NCI-H1105 treated with DMSO at 0.1 percent for 48 hours (cell line): ENCODE measurements around the gene NHLRC2.
"Not testable (repeated sequence)": the region's sequence is repeated elsewhere in the genome, so short reads cannot be mapped to it uniquely, and the experiment has no call there.

Experiments used
- DNase-seq: peaks from one replicate; lab custom pipeline; 2025; lab: John Stamatoyannopoulos, UW

NHLRC2 gene, protein sequence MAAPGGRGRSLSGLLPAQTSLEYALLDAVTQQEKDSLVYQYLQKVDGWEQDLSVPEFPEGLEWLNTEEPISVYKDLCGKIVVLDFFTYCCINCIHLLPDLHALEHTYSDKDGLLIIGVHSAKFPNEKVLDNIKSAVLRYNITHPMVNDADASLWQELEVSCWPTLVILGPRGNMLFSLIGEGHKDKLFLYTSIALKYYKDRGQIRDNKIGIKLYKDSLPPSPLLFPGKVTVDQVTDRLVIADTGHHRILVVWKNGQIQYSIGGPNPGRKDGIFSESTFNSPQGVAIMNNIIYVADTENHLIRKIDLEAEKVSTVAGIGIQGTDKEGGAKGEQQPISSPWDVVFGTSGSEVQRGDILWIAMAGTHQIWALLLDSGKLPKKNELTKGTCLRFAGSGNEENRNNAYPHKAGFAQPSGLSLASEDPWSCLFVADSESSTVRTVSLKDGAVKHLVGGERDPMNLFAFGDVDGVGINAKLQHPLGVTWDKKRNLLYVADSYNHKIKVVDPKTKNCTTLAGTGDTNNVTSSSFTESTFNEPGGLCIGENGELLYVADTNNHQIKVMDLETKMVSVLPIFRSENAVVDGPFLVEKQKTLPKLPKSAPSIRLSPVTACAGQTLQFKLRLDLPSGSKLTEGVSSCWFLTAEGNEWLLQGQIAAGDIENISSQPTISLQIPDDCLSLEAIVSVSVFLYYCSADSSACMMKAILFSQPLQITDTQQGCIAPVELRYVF

DNA sequence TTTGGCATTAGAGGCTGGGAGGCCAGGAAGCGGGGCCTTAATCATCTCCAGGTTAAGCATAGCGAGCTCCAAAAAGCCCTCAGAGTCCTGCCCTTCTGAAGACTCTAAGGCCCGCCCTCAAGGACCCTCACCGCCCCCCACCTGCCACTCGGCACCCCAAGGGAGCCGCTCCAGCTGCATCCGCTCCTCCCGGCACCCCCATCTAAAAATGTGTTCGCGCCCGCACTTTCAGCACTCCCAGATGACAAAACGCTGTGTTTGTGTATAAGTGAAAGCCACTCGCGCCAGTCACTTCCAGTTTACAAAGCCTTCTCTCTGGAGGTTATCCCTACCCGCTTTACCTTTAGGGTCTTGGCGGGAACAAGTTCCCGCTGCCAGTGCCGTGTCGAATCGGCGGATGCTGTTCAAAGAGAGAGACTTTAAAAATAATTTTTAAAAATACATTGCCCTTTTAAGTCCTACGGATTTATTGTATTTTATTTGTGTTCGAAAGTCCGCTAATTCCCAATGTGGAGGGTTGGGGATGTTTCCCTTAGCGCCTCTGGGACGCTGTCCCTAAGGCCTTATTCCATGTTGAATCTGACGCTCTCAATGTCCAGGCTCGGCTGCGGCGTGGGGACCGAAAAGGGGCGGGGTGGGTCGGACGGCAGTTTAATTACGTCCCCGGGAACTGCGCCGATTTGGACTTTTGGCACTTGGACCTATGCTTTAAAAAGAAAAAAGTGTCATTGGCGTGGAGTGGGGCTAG, at the start of gene NHLRC2, which contains the start of gene DCLRE1A:
Gene NHLRC2 (plus strand): TSS at position 649 of the 748 bp plus-strand sequence. CDS start 212 bp downstream, outside the sequence.
Gene DCLRE1A (minus strand): TSS at position 70 of the 748 bp plus-strand sequence. CDS start 900 bp downstream, outside the sequence.
- peak; percentile 58 for DNase-seq

DNA sequence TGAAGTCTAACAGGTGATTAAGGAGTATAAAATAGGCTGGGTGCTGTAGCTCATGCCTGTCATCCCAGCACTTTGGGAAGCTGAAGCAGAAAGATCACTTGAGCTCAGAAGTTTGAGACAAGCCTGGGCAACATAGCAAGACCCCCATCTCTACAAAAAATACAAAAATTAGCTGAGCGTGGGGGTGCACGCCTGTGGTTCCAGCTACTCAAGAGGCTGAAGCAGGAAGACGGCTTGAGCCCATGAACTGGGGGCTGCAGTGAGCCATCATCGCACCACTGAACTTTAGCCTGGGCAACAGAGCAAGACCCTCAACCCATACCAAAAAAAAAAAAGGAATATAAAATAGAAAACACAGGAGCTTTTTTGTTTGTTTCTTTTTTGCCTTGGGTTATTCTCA, 48.0 kb upstream of the NHLRC2 start:
- no peak for DNase-seq

DNA sequence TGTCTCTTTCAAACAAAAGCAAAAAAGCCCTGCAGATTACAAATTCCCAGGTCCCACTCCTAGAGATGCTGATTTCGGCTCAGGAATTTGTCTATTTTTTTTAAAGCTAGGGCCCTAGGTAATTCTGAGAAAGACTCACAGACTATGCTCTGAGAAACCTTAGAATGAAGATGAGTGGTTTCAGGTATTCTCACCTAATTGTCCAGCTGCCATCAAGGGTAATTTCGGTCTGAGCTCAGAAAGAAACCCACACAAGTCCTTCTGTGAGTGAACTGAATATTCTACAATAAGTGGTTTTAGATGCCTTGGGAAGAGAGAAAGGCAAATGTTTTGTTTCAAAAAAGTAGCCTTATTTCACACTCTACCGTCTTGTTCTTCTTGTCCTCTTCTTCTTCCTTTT, 46.3 kb upstream of the NHLRC2 start:
- DNase-seq, result no peak

DNA sequence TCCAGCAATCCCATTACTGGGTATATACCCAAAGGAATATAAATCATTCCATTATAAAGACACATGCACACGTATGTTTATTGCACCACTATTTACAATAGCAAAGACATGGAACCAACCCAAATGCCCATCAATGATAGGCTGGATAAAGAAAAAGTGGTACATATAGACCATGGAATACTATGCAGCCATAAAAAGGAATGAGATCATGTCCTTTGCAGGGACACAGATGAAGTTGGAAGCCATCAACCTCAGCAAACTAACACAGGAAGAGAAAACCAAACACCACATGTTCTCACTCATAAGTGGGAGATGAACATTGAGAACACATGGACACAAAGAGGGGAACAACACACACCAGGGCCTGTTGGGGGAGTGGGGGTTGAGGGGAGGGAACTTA, 39.8 kb upstream of the NHLRC2 start:
- DNase-seq, result not testable (repeated sequence)

DNA sequence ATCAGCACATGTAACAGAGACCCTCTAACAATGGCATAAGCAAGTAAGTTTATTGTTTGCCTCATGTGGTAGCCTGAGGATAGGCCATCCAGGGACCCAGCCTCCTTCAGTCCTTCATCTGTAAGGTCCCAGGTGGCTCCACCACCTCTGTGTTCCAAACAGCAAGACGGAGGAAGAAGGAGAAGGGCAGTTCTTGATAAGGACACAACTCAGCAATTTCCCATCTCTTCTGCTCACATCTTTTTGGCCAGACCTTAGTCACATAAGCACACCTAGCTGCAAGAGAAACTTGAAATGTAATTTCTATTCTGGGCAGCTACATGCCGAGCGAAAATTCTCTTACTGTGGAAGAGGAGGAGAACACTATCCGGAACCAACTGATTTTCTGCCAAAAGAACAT, 34.5 kb upstream of the NHLRC2 start:
- DNase-seq, result no peak

DNA sequence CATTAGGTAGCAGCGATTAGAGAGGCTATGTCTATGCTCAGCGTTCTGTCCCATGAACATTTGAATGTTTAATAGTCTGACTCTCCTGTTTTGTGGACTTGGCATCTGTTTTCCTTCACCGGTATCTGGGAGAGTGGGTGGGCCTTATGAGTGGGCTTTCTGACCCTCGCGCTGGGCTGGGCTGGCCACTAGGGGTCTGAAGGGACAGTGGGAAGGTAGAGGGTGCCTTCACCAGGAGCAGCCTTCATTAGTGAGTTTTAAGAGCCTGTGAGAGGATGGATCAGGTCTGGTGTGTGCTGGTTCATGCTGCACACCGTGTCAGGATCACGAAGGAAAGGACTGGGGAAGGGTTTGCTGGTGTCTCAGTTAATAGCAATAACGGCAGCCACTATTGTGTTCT, 34.0 kb upstream of the NHLRC2 start:
- no peak for DNase-seq

DNA sequence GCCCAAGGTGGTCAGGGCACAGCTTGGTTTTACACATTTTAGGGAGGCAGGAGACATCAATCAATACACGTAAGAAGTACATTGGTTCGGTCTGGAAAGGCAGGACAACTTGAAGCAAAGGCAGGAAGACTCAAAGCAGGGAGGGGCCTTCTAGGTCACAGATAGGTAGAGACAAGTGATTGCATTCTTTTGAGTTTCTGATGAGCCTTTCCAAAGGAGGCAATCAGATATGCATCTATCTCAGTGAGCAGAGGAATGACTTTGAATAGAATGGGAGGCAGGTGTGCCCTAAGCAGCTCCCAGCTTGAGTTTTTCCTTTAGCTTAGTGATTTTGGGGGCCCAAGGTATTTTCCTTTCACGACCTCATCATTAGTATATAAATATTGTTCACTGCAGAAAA, 33.2 kb upstream of the NHLRC2 start:
- not testable (repeated sequence) for DNase-seq

DNA sequence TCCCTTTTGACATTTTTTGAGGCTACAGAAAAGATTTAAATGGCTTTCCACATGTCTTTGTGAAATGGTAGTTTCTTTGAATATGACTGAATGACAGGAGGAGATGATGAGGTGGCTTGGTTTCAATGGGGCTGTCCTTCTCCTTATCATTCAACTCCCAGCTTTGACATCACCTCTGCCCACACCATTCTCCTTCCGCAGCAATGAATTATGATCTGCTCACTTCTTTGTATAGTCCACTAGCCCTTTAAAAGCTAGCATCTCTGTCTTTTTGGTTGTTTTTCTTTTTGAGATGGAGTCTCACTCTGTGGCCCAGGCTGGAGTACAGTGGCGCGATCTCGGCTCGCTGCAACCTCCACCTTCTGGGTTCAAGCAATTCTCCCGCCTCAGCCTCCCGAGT, 32.3 kb upstream of the NHLRC2 start:
- no peak for DNase-seq

DNA sequence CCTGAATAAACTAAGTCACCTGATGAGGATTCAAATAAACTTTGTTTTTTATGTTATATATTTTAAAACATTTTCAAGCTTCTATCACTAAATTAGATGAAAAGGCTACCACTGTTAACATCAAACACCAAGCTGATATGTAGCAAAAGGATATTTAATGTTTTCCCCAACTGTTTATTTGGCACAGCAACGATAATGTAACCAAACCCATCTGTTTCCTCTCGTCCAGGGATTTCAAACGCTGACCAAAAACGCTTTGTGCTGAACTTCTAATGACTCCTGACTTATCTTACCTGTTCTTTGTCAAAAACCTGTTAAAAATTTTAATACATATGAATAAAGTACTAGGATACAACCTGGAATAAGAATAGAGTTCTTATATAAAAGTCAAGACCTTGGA, 31.1 kb upstream of the NHLRC2 start:
- DNase-seq, result no peak

DNA sequence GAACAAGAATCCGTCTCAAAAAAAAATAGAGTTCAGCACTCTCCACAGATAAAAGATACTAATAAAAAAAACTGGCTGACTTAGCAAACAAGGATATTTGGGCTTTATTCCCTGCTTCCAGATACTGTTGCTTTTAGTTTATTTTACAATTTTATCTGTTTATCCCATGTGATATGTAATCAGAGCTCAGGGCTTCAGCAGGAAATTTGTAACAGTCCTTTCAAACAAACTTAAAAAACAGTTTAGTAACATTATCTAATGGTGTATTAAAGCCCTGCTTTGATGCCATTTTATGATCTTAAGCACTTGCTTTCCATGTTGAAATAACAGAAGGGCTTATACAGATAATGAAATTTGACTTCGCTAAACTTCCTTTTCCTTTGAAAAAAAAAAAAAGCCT, 28.7 kb upstream of the NHLRC2 start:
- no peak for DNase-seq

DNA sequence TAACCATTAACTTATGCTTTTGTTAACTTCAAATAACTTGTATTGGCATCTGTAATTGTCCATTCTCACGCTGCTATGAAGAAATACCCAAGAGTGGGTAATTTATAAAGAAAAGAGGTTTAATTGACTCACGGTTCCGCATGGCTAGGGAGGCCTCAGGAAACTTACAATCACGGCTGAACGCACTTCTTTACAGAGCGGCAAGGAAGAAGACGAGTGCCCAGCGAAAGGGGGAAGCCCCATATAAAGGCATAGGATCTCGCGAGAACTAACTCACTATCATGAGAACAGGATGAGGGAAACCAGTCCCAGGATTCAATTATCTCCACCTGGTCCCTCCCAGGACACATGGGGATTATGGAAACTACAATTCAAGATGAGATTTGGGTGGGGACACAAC, 25.9 kb upstream of the NHLRC2 start:
- not testable (repeated sequence) for DNase-seq

DNA sequence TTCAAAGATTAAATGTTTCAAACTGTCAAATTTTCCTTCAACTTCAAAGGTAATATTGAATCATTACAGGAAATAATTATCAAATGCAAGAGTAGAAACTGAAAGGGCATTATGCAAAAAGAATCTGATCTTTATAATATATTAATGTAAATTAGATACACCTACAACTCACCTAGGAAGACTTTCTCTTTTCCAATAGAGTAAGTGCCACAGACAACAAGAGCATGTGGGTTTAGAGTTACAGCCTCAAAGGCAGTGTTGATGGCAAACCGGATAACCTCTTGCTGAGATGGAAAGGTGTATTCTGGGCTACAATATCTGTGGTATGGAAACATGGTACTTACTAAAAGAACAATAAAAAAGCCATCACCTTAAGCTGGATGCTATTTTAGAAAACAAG, 12.3 kb upstream of the NHLRC2 start:
- no peak for DNase-seq

DNA sequence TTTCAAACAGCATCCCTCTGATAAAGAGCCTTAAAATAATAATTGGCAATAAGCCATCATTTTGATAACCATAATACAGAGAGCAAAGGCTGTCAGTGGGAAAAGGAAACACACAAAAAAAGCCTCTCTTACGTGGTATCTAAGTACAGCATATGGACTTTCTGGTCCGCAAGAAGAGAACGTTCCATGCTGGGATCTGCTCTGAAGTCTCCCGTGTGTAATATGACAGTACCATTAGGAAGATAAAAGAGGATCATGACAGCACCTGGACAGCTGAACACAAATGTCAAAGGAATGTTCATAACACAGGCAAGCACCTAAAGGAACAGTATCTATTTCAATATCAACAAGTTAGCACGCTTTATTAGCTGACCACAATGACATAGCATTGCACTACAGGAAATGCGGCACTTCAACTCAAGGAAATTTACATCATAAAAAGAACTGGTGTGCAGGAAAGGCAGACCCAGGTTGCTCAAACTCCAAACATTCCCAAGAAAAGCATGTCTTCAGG, 10.4 kb upstream of the NHLRC2 start:
- DNase-seq, result no peak

DNA sequence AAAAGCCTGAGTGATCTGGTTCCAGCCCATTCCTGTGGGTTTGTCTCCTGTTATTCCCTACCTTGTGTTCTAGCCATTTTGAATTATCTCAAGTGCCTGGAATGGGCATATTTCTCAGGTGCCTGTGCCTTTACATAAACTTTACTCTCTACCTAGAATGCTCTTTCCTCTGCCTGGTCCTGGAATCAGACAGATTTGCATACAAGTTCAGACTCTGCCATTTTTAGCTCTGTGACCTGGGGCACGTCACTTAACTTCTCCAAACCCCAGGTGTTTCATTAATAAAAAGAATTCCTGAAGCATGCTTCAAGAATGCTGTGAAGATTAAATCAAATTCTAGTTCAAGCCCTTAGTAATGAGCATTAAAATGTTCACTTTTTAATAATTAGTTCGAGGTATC, 8.4 kb upstream of the NHLRC2 start:
- DNase-seq, result no peak

DNA sequence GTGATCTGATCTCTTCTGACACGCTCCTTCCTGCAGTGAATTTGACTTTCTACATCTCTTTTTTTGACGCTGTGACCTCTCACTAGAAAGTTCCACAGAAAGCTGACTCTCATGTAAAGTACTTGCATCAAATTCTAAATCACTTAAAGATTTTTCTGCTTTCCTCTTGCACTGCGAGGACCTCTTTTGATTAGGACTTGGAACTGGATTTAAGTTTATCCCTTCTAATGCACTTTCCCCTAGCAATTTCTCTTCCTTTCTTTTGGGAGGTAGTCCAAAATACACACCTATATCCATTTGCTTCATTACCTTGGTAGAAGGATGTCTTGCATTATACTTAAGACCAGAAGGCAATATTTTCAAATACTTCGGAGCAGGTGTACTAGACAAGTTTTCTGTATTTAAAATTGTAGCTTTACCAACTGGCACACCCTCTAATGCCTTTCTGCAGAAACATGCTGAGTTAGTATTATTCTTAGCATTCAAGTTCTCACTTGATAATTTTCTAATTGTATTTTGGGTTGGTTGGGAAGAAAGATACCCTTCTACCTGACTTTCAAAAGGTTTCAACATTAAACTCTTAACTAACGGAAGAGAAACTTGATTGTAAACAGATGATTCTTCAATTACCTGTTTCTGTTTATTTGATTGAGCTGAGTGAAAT, 5.2 kb upstream of the NHLRC2 start:
- no peak for DNase-seq

DNA sequence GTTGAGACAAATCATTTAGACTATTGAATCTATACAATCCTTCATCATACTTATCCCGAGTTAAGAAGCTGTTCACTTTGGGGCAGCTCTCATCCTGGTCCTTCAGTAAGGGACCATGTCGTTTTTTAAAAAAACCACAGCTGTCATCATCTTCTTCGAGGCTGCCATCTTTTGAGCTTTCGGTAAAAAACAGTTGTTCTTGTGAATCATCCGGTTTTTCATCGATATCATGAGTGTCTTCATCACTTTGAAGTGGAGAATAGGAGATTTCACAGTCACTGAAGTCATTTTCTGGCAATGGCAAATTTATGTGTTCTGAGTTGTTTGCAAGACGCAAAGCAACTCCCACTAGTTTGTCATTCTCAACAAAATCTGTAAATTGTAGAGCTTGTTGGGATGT, 4.5 kb upstream of the NHLRC2 start:
- no peak for DNase-seq

DNA sequence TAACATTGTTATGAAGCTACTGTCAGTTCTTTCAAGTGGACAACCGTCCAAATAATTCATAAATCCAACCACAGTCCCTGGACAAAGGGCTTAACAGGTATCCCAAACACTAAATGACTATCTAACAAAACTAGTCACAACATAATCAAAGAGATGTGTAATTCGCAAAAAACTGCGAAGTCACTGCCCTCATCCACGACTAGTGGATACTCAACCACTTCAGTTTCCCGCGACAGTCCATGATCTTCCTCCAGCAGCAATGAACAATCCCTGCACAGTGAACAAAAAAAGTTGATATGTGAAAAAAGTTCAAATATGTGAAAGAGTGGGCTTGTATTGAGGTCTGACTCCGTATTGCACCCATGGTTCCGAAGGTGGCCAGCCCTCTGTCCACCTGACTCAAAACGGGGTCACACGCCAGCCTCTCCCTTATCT, 866 bp upstream of the NHLRC2 start:
- no peak for DNase-seq

DNA sequence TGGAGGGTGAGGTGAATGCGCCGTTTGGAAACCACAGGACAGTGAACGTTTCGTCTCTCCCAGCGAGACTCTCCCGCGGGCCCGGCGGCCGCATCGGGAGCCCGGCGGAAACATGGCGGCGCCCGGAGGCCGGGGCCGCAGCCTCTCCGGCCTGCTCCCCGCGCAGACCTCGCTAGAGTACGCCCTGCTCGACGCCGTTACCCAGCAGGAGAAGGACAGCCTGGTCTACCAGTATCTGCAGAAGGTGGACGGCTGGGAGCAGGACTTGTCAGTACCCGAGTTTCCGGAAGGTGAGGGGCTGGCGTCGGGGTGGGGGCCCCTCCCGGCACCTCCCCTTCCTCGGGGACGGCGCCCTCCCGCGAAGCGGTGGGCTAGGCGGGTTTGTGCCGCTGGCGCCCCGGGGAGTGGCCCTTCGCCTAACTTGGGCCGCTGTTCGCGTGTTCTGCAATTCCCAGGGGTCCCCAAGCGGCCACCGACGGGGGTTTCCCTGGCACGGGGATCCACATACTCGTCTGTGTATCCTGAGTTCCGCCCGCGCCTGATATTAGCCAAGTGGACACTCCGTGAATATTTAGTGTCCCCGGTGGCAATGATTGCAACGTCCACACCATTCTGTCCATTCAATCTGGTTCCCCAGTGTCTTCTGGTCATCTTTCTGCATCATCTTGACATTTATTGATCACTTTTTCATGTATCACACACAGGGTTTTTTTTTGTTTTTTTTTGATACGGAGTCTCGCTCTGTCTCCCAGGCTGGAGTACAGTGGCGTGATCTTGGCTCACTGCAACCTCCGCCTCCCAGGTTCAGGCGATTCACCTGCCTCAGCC, 514 bp downstream of the NHLRC2 start:
- peak; percentile 36 for DNase-seq

DNA sequence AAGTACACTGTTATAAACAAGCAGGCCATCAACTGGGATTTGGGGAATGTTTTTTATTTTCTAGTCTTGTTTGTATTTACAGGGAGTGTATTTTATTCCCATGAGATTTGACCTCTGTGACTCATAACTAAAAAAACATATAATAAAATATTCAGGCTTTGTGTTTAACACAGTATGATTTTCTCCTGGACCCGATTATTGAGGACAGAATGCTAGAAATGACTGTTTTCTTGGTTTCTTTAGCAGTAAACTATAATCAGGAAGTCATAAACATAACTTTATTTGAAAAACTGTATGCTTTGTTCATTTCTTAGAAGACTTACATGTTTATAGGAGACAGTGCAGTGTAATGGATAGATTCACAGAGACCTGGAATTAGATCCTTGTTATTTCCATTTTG, 2.1 kb downstream of the NHLRC2 start:
- no peak for DNase-seq

DNA sequence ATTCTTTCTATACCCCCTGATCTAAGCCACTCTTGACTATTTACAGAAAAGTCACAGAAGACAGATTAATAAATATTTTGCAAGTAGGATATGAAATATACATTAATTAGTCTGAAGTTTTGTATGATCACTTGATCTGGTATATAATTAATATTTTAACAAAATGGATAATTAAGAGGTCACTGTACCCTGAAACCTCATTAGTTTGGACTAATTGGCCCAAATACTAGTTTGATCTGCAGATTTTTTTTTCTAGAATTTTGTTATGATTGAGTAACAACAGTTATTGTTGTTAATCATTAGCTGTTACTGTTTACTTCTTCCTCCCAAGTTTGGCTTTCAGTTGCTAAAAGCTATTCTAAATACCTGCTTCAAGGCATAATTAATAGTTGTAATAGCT, 2.7 kb downstream of the NHLRC2 start:
- no peak for DNase-seq

DNA sequence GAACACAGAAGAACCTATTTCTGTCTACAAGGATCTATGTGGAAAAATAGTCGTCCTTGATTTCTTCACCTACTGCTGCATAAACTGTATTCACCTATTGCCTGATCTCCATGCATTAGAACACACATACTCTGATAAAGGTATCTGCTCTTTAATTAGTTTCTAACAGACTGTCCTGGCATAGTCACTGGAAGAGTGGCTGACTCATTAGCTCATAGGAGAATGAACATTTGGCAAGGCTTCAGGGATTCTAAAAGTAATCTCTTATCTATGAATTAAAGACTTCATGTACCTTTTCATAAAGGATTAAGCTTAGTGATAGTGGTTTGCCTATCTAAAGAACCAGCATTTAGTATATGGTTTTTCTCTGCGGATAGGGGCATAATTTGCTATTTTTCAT, 4.1 kb downstream of the NHLRC2 start:
- no peak for DNase-seq
